NCI-H226 (cell line): ENCODE results near the gene SNN.

Source experiments
- DNase-seq: peaks from one replicate; pipeline ENCODE4 v3.0.0-alpha.2; 2015

The SNN gene

GRCh38 chr16:11635679-11636171 lies 32.5 kb upstream of the SNN start:
- no peak for DNase-seq

- no peak for DNase-seq
Measured at GRCh38 chr16:11636172-11636721, 32.0 kb upstream of the SNN start.

GRCh38 chr16:11637320-11637719 lies 30.9 kb upstream of the SNN start:
- DNase-seq = no peak

- DNase-seq = no peak
Measured at GRCh38 chr16:11638140-11638539, 30.1 kb upstream of the SNN start.

GRCh38 chr16:11639008-11639562 lies 29.2 kb upstream of the SNN start:
- no peak for DNase-seq

- peak; percentile 88 for DNase-seq
Measured at GRCh38 chr16:11639925-11640899, 28.0 kb upstream of the SNN start.

GRCh38 chr16:11640987-11641817 lies 27.1 kb upstream of the SNN start:
- peak; percentile 45 for DNase-seq

- DNase-seq = no peak
Measured at GRCh38 chr16:11642765-11643116, 25.5 kb upstream of the SNN start.

GRCh38 chr16:11649276-11649675 lies 19.0 kb upstream of the SNN start:
- no peak for DNase-seq

GRCh38 chr16:11650641-11651591 lies 17.3 kb upstream of the SNN start:
- no peak for DNase-seq

- no peak for DNase-seq
Measured at GRCh38 chr16:11651796-11652195, 16.5 kb upstream of the SNN start.

- no peak for DNase-seq
Measured at GRCh38 chr16:11655655-11656054, 12.6 kb upstream of the SNN start.

- no peak for DNase-seq
Measured at GRCh38 chr16:11657556-11657955, 10.7 kb upstream of the SNN start.

GRCh38 chr16:11658896-11659708 lies 9.2 kb upstream of the SNN start:
- DNase-seq = no peak

- DNase-seq = no peak
Measured at GRCh38 chr16:11660565-11660964, 7.7 kb upstream of the SNN start.

- DNase-seq = no peak
Measured at GRCh38 chr16:11662582-11662981, 5.7 kb upstream of the SNN start.

GRCh38 chr16:11665071-11665491 lies 3.2 kb upstream of the SNN start:
- no peak for DNase-seq

GRCh38 chr16:11666103-11667055 lies 1.9 kb upstream of the SNN start:
- no peak for DNase-seq

- no peak for DNase-seq
Measured at GRCh38 chr16:11667221-11667823, 933 bp upstream of the SNN start.
